GM12891 (cell line): ENCODE results near the gene CD4.

Experiments
- DNase-seq: peaks from one replicate; pipeline ENCODE4 v3.0.0; 2011; ENCODE audit warnings: low spot score; ENCODE audit not compliant: insufficient read length
- FAIRE-seq: peaks from 2 replicates; lab custom pipeline; 2011; peaks lifted over from hg19 to GRCh38; lab: Jason Lieb, UNC
- PAX5 ChIP-seq: IDR thresholded peaks from 2 replicates; pipeline ENCODE4 v1.6.1; 2011; ENCODE audit warnings: low read length, moderate library complexity, mild to moderate bottlenecking; ENCODE audit not compliant: insufficient read depth, severe bottlenecking
- POLR2A ChIP-seq: IDR thresholded peaks from 2 replicates; pipeline ENCODE4 v1.6.1; 2011; ENCODE audit warnings: low read depth, low read length, control low read depth
- POLR2AphosphoS5 ChIP-seq: IDR thresholded peaks from 2 replicates; pipeline ENCODE4 v1.6.1; 2011; ENCODE audit warnings: low read depth, low read length, control low read depth
- POU2F2 ChIP-seq: IDR thresholded peaks from 2 replicates; pipeline ENCODE4 v1.6.1; 2011; ENCODE audit warnings: low read depth, mild to moderate bottlenecking, control low read depth, low read length, moderate library complexity
- SPI1 ChIP-seq: IDR thresholded peaks from 2 replicates; pipeline ENCODE4 v1.6.1; 2011; ENCODE audit warnings: low read depth, low read length, control low read depth
- TAF1 ChIP-seq: IDR thresholded peaks from 2 replicates; pipeline ENCODE4 v1.6.1; 2011; ENCODE audit warnings: low read depth, low read length, control low read depth

CD4 gene

DNA sequence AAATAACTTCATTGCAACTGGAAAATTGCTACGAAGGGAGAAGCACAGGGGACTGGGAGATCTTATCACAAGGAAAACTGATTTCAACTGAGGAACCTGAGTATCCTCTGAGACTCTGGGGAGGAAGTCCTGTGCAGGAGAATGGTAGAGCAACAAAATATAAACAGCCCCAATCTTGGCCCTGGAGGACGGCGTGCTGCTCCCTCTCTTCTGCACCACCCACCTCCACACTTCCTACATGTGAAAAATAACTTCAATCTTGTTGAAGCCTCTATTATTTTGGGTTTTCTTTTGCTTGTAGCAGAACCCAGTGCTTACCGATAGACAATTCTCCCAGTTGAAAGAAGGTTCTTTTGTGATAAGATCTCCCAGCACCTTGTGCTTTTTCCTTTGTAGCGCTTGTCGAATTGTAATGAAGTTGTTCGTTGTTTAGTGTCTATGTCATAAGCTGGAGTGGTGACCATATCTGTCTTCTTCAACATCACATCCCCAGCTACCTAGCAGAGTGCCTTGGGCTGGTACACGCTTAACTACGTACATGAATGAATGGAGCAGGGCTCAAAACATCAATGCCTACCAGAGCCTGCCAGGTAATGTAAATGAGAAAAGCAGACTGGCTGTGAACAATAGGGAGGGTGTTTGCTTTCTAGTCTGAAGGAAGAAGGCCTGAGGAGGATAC, 2.8 kb upstream of the CD4 start:
- FAIRE-seq (peak; percentile 61), DNase-seq (no peak)
- no peak for TF ChIP-seq PAX5
- no peak for TF ChIP-seq TAF1
- TF ChIP-seq POLR2AphosphoS5 = no peak
- no peak for TF ChIP-seq SPI1
- TF ChIP-seq POLR2A = no peak
- no peak for TF ChIP-seq POU2F2

DNA sequence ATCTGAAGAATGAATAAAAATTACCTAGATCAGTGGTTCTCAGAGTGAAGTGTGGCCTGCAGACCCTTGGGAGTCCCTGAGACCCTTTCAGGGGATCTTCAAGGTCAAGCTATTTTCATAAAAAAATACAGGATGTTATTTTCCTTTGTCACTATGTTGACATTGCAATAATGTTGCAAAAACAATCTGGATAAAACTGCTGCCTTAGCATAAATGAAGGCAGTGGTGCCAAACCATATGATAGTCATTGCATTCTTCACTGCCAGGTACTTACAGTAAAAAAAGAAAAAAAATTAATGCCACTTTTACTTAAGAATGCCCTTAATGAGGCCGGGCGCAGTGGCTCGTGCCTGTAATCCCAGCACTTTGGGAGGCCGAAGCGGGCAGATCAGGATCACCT, 2.0 kb upstream of the CD4 start:
- DNase-seq = no peak
- TF ChIP-seq TAF1 (no peak), POLR2AphosphoS5 (no peak), SPI1 (no peak), PAX5 (no peak), POLR2A (no peak), POU2F2 (no peak)
- no peak for FAIRE-seq

DNA sequence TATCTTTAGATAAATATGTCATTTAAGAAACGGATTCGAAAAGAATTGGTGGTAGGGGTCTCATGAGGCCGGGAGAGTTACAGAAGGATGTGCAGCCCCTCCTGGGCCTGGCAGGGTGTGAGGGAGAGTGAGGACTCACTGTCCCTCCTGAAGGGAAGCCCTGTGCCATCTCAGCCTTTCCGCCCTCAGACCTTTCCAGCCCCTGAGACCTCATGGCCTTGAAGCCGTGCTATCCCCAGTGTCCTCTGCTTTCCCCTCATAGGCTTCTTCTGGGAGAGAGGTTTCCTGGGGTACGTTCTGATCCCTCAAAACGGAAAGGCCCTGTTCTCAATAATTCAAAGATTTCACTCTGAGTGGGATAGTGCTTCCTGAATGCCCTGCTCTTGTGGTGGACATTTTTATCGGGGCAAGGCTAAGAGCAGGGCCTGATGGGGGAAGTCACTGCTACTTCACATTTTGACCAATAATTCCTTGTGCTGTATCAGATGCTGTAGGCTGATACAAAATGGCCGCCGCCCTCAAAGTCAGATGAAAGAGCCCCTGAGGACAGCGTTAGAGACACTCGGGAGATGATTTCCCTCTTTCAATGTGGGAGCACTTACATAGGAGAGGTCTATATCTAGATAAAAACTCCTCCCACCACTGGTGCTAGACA, 1.3 kb downstream of the CD4 start:
- no peak for DNase-seq
- TF ChIP-seq POU2F2 = no peak
- no peak for FAIRE-seq

DNA sequence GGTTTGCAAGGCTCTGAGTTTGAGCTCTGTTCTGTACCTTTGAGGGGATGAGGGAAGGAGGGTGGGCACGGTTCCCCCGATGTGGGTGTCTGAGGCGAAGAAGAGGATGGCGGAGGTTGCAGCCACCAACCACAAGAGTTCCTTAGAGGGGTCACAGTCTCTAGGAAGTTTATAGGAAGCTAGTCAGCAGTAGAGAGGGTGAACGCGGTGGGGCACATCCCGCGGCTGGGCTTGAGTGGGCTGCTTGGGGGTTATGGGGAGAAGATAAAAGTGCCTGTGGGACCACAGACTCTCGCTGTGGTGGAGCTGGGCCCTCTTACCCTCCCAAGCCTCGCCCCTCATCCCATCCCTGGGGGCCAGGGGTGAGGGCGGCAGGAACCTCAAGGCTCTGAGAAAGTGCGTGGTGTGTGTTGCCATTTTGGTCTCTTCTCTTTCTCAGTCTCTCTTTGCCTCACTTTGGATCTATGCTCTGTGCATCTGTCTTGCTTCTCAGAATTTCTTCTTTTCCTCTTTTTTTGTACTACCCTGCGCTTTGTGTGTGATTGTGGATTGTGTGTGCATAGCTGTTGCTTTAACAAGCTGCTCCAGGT, 2.7 kb downstream of the CD4 start:
- DNase-seq (no peak), FAIRE-seq (peak; percentile 89)
- no peak for TF ChIP-seq SPI1
- TF ChIP-seq POU2F2 = no peak
- TF ChIP-seq POLR2A = no peak
- no peak for TF ChIP-seq PAX5
- no peak for TF ChIP-seq POLR2AphosphoS5
- no peak for TF ChIP-seq TAF1

DNA sequence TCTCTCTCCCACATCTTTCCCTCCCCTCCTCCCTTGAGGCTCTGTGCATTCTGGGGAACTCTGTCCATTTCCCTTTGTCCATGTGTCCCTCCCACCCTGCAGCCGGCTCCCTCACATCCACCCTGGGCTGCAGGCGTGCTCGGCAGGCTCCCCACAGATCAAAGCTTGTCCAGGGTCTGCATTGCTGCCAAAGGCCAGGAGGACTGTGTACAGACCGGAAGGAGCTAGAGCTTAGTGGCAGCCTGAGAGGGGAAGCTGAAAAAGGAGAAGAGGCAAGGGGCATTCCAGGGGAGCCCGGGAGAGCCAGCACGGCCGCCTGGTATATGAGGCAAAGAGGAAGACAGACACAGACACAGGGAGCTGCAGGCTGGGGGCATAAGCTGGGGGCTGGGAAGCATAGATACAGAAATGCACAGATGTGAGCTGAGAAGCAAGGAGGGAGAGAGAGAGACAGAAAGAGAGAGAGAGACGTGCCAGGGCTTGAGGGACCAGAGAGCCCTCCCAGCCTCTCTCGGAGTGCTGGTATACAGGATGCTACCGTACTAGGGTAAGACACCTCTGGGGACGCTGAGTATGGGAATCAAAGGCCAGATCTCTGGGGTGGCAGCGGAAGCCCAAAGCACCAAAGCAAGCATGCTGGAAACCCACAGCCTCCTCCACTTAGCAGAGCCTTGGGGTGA, 3.3 kb downstream of the CD4 start:
- DNase-seq = no peak
- TF ChIP-seq POLR2A (no peak), PAX5 (no peak), SPI1 (peak; percentile 57)
- no peak for FAIRE-seq

DNA sequence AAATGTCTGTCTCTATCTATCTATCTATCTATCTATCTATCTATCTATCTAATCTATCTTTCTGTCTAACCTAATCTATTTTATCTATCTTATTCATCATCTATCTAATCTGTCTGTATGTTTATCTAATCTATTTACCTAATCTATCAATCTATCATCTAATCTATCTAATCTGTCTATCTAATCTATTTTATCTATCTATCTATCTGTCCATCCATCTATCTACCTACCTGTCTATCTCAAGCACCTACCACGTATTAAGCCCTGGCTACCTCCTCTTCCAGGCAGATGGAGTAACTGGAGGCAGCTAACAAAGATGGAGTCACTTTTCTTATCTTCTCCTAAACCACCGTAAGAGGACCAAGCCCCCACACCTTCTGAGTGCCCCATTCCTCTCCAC, 5.8 kb downstream of the CD4 start:
- FAIRE-seq = no peak
- TF ChIP-seq POU2F2 (no peak), POLR2A (no peak), SPI1 (no peak), PAX5 (no peak), TAF1 (no peak), POLR2AphosphoS5 (no peak)

DNA sequence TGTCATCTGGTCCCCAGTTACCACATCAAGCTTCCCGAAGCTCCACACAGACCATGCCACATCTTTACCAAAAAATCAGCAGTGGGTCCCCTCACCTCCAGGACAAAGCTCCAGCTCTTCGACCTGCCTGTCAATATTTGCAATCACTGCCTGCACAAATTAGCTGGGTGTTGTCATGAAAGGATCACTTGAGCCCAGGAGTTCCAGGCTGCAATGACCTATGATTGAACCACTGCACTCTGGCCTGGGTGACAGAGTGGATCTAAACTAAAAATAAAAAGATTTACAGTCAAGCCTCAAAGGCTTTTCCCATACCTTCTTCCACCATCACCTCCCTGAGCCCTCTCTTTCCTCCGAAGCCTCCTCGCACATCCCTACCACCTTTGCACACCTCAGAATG, 7.2 kb downstream of the CD4 start:
- FAIRE-seq (no peak), DNase-seq (no peak)
- TF ChIP-seq POLR2AphosphoS5 (no peak), POLR2A (no peak), POU2F2 (no peak), PAX5 (no peak), SPI1 (no peak), TAF1 (no peak)

More for the DNA sequence above, 5.8 kb downstream of the CD4 start:
- no peak for DNase-seq

DNA sequence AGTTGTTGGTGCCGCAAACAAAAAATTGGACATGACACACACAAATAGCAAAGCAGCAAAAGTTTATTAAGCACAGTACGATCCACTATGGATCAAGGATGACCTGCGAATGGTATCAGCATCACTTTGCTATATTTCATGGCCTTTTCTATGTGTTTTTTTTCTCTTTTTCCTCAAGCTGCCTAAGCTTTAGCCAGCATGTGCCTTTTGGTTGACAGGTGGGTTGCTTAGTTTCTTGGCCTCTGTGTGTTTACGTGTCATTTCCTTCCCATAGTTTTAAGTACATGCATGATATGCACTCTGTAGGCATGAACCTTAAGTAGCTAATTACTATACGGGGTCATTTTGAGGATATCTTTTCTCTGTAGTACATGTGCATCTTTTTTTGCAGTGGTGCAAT, 9.8 kb downstream of the CD4 start:
- no peak for DNase-seq
- TF ChIP-seq POU2F2 (no peak), PAX5 (no peak), SPI1 (no peak), POLR2AphosphoS5 (no peak), POLR2A (no peak), TAF1 (no peak)
- FAIRE-seq = no peak

DNA sequence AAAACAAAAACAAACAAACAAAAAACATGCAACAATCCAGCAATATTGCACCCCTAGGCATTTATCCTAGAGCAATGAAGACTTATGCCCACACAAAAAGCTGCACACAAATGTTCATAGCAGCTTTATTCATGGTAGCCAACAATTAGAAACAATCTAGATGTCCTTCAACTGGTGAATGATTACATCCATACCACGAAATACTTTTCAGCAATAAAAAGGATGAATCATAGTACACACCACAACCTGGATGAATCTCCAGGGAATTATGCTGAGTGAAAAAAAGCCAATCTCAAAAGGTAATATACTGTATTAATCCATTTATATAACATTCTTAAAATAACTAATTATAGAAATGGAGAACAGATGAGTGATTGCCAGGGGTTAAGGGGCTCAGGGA, 17.8 kb downstream of the CD4 start:
- FAIRE-seq = no peak
- no peak for DNase-seq
- TF ChIP-seq POLR2A = no peak
- TF ChIP-seq TAF1 = no peak
- no peak for TF ChIP-seq POU2F2
- TF ChIP-seq POLR2AphosphoS5 = no peak
- no peak for TF ChIP-seq SPI1
- TF ChIP-seq PAX5 = no peak
